ENCODE measurements around the gene AK5. TPM values are rescaled to one million over a fixed set of nuclear protein-coding genes. Genes with fewer than 3 reads are reported as not detected.

The AK5 gene
- total and polyA plus RNA-seq, 11 donors = 0.14 to 0.91 (median 0.40) TPM; not detected in 2

DNA sequence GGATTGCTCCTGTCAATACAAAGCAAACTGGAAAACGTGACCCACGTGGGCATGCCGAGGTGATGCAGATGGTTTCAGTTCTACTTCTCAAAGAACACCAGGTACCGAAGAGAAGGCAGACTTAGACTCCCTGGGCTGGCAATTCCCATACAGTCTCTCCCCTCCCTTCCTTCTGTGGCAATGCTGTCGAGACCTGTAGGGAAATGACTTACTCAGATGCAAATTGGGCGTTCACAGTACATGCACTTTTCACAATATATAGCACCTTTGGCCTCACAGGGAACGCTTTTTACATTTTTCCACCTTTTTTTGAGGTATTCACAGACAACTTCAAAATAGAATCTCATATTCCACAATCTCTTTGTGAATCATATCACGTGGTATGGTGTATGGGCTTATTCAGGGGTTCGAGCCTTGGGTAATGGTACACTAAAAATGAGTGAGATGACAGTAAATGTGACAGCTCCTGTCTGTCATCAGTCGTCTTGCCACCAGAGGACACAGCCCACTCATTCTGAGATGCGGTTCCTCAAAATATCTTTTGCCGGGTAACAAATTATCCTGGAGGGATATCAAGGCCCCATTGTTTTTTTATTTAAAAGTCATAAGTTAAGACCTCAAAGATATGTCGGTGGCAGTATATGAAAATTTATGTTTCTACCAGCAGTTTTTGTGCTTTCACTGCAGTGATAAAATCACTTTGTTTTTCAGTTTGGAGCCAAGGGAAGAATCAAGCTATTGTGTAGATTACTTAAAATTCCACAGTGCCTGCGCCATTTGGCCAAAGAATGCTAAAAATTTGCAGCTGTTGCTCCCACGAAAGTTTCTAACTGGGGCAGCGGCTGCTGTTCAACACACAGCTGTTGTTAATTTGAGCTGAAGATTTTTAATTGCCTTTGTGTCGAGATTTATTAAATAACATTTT, 232.3 kb downstream of the AK5 start:
- no peaks in the 10 kb centered on the region for H3K36me3 ChIP-seq
- ATAC-seq = peak in 2 of 4 donors; percentile 41 to 65

GRCh38 chr1:77514921-77515776, 233.3 kb downstream of the AK5 start:
- WGBS, 4 donors = 20 to 29% (median 25%) methylated on average over 10 of the region's 10 CpGs
- Histone ChIP-seq H3K4me1 (peaks cover 0 to 28% (median 5%) of the 10 kb centered on the region in 12 donors), H3K9me3 (peaks cover 0 to 11% (median 3%) of the 10 kb centered on the region in 12 donors), H3K27me3 (no peaks in the 10 kb centered on the region), H3K4me3 (no peak overlapping the region), H3K27ac (peak overlapping the region in 9 of 12 donors; percentile 8 to 62 (median 24)), H3K36me3 (no peaks in the 10 kb centered on the region)
- ATAC-seq (peak; percentile 80 to 97 (median 90)), DNase-seq (peak in 4 of 5 donors; percentile 31 to 70 (median 40))
- no peak for TF ChIP-seq POLR2A (IDR thresholded peaks at IDR 0.05)
- TF ChIP-seq CTCF (IDR thresholded peaks at IDR 0.05) = peak in 4 of 12 donors; percentile 15 to 31 (median 18)
- intact Hi-C loops (cut with DNase I) = no loop called here

More for the DNA sequence above, 232.3 kb downstream of the AK5 start:
- Histone ChIP-seq H3K4me3 (no peak overlapping the region), H3K9me3 (peaks cover 0 to 9% (median 2%) of the 10 kb centered on the region in 12 donors), H3K27me3 (no peaks in the 10 kb centered on the region), H3K27ac (peak overlapping the region in 7 of 12 donors; percentile 8 to 62 (median 50)), H3K4me1 (peaks cover 0 to 28% (median 5%) of the 10 kb centered on the region in 12 donors)
- 56 to 62% (median 59%) methylated on average over 17 of the region's 17 CpGs for WGBS, 4 donors
- peak in 3 of 5 donors; percentile 14 to 36 (median 31) for DNase-seq
- TF ChIP-seq POLR2A (IDR thresholded peaks at IDR 0.05) = no peak
- TF ChIP-seq CTCF (IDR thresholded peaks at IDR 0.05) = no peak
- intact Hi-C loops (cut with DNase I) = no loop called here

- intact Hi-C loops (cut with DNase I) = no loop called here
- peaks cover 0 to 11% (median 3%) of the 10 kb centered on the region in 12 donors for H3K9me3 ChIP-seq
- H3K36me3 ChIP-seq = no peaks in the 10 kb centered on the region
- H3K4me3 ChIP-seq = no peak overlapping the region
- no peaks in the 10 kb centered on the region for H3K27me3 ChIP-seq
- ATAC-seq (no peak), DNase-seq (no peak)
- WGBS, 4 donors = 77 to 90% (median 84%) methylated on average over 2 of the region's 2 CpGs
- peaks cover 0 to 27% (median 5%) of the 10 kb centered on the region in 12 donors for H3K4me1 ChIP-seq
- TF ChIP-seq CTCF (IDR thresholded peaks at IDR 0.05) (no peak), POLR2A (IDR thresholded peaks at IDR 0.05) (no peak)
- peak overlapping the region in 2 of 12 donors; percentile 15 to 22 for H3K27ac ChIP-seq
Measured at GRCh38 chr1:77516106-77516505, 234.3 kb downstream of the AK5 start.
